ENCODE measurements around the gene IGLL1. TPM values are rescaled to one million over a fixed set of nuclear protein-coding genes. Genes with fewer than 3 reads are reported as not detected.
A peak's percentile ranks its signal among the peaks of the same experiment; 100 is the strongest.
"Not testable (repeated sequence)": the region's sequence is repeated elsewhere in the genome, so short reads cannot be mapped to it uniquely, and the experiment has no call there.

The IGLL1 gene
- total RNA-seq, 1 experiment from 2014 or later, result not detected

GRCh38 chr22:23604939-23605712, 25.0 kb upstream of the IGLL1 start:
- POLR2A ChIA-PET, result no interaction called here
- Histone ChIP-seq H3K36me3 (ENCODE audit: control insufficient read depth, insufficient read depth, low read length) (no peaks in the 10 kb centered on the region), H3K27me3 (replicated peaks; ENCODE audit: control insufficient read depth, insufficient read depth, low read length) (no peaks in the 10 kb centered on the region), H3K4me3 (ENCODE audit: low read depth, low read length) (no peak overlapping the region), H3K9me3 (no peaks in the 10 kb centered on the region), H3K4me1 (peaks cover 14% of the 10 kb centered on the region)
- Mint-ChIP-seq H3K9me3 (ENCODE audit: unreplicated experiment) (no peaks in the 10 kb centered on the region), H3K27ac (ENCODE audit: unreplicated experiment) (no peak overlapping the region), H3K4me1 (ENCODE audit: low read depth, unreplicated experiment) (no peaks in the 10 kb centered on the region), H3K27me3 (ENCODE audit: insufficient read depth, unreplicated experiment) (no peaks in the 10 kb centered on the region), H3K36me3 (ENCODE audit: insufficient read depth, unreplicated experiment) (peaks cover 8% of the 10 kb centered on the region), H3K4me3 (ENCODE audit: unreplicated experiment) (no peak overlapping the region)
- intact Hi-C loops (cut with micrococcal nuclease; ENCODE audit: unreplicated experiment), result no loop called here
- CTCF ChIA-PET, result interaction anchor here (1.2 kb wide), 1 partner anchor 14 kb away, joined by 5 read pairs; no protein-coding TSS in a partner anchor
- BruUV-seq (replicated peaks), result no TSS peak
- no peak for TF ChIP-seq CTCF (IDR thresholded peaks at IDR 0.05; ENCODE audit: insufficient read depth in 1 of 2, low read depth in 1 of 2, low read length in 1 of 2, severe bottlenecking in 1 of 2, unreplicated experiment in 1 of 2)
- peak; percentile 28 to 53 for DNase-seq

DNA sequence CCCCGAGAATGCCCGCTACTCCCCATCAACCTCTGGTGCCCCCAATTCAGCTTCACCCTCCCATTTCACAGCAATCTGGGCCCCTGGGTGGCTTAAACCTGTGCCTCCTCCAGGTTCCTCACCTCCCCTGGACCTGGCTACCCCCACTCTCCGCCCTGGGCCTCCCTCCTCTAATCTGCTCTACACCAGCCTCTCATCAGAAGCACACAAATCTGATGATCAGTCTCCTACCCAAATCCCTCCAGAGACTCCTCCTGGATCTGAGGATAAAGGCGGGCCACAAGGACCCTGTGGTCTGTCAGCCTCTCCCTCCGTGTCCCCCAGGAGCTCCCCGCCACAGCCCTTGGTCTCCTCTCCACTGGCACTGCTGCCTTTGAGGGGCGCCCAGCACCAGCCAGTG, 23.2 kb upstream of the IGLL1 start:
- H3K4me3 Mint-ChIP-seq (ENCODE audit: unreplicated experiment), result no peak overlapping the region
- no peak overlapping the region for H3K4me3 ChIP-seq (ENCODE audit: low read depth, low read length)
- peaks cover 14% of the 10 kb centered on the region for H3K4me1 ChIP-seq
- no peak for DNase-seq
- intact Hi-C loops (cut with micrococcal nuclease; ENCODE audit: unreplicated experiment), result no loop called here
- H3K27me3 Mint-ChIP-seq (ENCODE audit: insufficient read depth, unreplicated experiment), result no peaks in the 10 kb centered on the region
- ChIA-PET CTCF (no interaction called here), POLR2A (no interaction called here)
- TF ChIP-seq CTCF (IDR thresholded peaks at IDR 0.05; ENCODE audit: insufficient read depth in 1 of 2, low read depth in 1 of 2, low read length in 1 of 2, severe bottlenecking in 1 of 2, unreplicated experiment in 1 of 2), result no peak
- H3K9me3 ChIP-seq, result no peaks in the 10 kb centered on the region
- H3K27ac Mint-ChIP-seq (ENCODE audit: unreplicated experiment), result no peak overlapping the region
- H3K4me1 Mint-ChIP-seq (ENCODE audit: low read depth, unreplicated experiment), result no peaks in the 10 kb centered on the region
- H3K36me3 ChIP-seq (ENCODE audit: control insufficient read depth, insufficient read depth, low read length), result no peaks in the 10 kb centered on the region
- no peaks in the 10 kb centered on the region for H3K27me3 ChIP-seq (replicated peaks; ENCODE audit: control insufficient read depth, insufficient read depth, low read length)
- H3K9me3 Mint-ChIP-seq (ENCODE audit: unreplicated experiment), result no peaks in the 10 kb centered on the region
- BruUV-seq (replicated peaks), result no TSS peak
- H3K36me3 Mint-ChIP-seq (ENCODE audit: insufficient read depth, unreplicated experiment), result no peaks in the 10 kb centered on the region

- no peaks in the 10 kb centered on the region for H3K9me3 ChIP-seq
- H3K4me3 ChIP-seq (ENCODE audit: low read depth, low read length), result no peak overlapping the region
- H3K27me3 ChIP-seq (replicated peaks; ENCODE audit: control insufficient read depth, insufficient read depth, low read length), result no peaks in the 10 kb centered on the region
- Mint-ChIP-seq H3K36me3 (ENCODE audit: insufficient read depth, unreplicated experiment) (no peaks in the 10 kb centered on the region), H3K4me3 (ENCODE audit: unreplicated experiment) (no peak overlapping the region), H3K27ac (ENCODE audit: unreplicated experiment) (no peak overlapping the region), H3K27me3 (ENCODE audit: insufficient read depth, unreplicated experiment) (no peaks in the 10 kb centered on the region), H3K9me3 (ENCODE audit: unreplicated experiment) (no peaks in the 10 kb centered on the region), H3K4me1 (ENCODE audit: low read depth, unreplicated experiment) (peaks cover 6% of the 10 kb centered on the region)
- ChIA-PET POLR2A (no interaction called here), CTCF (no interaction called here)
- H3K36me3 ChIP-seq (ENCODE audit: control insufficient read depth, insufficient read depth, low read length), result no peaks in the 10 kb centered on the region
- no peak for TF ChIP-seq CTCF (IDR thresholded peaks at IDR 0.05; ENCODE audit: insufficient read depth in 1 of 2, low read depth in 1 of 2, low read length in 1 of 2, severe bottlenecking in 1 of 2, unreplicated experiment in 1 of 2)
- intact Hi-C loops (cut with micrococcal nuclease; ENCODE audit: unreplicated experiment), result no loop called here
- H3K4me1 ChIP-seq, result no peaks in the 10 kb centered on the region
- no peak for DNase-seq
- no TSS peak for BruUV-seq (replicated peaks)
Observed at GRCh38 chr22:23598805-23599518, 18.9 kb upstream of the IGLL1 start.

GRCh38 chr22:23597576-23598268, 17.6 kb upstream of the IGLL1 start:
- POLR2A ChIA-PET; H3K36me3 Mint-ChIP-seq (ENCODE audit: insufficient read depth, unreplicated experiment); H3K4me3 ChIP-seq (ENCODE audit: low read depth, low read length); H3K27ac Mint-ChIP-seq (ENCODE audit: unreplicated experiment); H3K27me3 Mint-ChIP-seq (ENCODE audit: insufficient read depth, unreplicated experiment); H3K4me1 Mint-ChIP-seq (ENCODE audit: low read depth, unreplicated experiment); H3K9me3 Mint-ChIP-seq (ENCODE audit: unreplicated experiment); H3K4me3 Mint-ChIP-seq (ENCODE audit: unreplicated experiment); H3K4me1 ChIP-seq; DNase-seq; H3K27me3 ChIP-seq (replicated peaks; ENCODE audit: control insufficient read depth, insufficient read depth, low read length); H3K36me3 ChIP-seq (ENCODE audit: control insufficient read depth, insufficient read depth, low read length); H3K9me3 ChIP-seq; BruUV-seq (replicated peaks); CTCF ChIA-PET; intact Hi-C loops (cut with micrococcal nuclease; ENCODE audit: unreplicated experiment): not testable (repeated sequence)

Data from Caco-2 (cell line).